Progenitor cell of endocrine pancreas (in vitro differentiated cells): ENCODE data around the gene NEXN. TPM values are rescaled to one million over a fixed set of nuclear protein-coding genes. Genes with fewer than 3 reads are reported as not detected.

ENCODE experiments used
- DNase-seq: peaks from one replicate; pipeline ENCODE4 v3.0.0; 2021; ENCODE audit warnings: low spot score; ENCODE audit not compliant: unreplicated experiment
- H3K27ac Mint-ChIP-seq: 2 replicates; pipeline ENCODE4 v1.8.0; 2021; ENCODE audit warnings: mild to moderate bottlenecking, moderate library complexity, mixed read lengths
- H3K27me3 Mint-ChIP-seq: 2 replicates; pipeline ENCODE4 v1.8.0; 2021; ENCODE audit warnings: mixed read lengths
- H3K36me3 Mint-ChIP-seq: 2 replicates; pipeline ENCODE4 v1.8.0; 2022; ENCODE audit warnings: mixed read lengths; ENCODE audit not compliant: insufficient read depth
- H3K4me1 Mint-ChIP-seq: 2 replicates; pipeline ENCODE4 v1.8.0; 2021; ENCODE audit warnings: low read depth, mixed read lengths
- H3K4me3 Mint-ChIP-seq: 2 replicates; pipeline ENCODE4 v1.8.0; 2021; ENCODE audit warnings: low read depth, mild to moderate bottlenecking, moderate library complexity, mixed read lengths
- H3K9me3 Mint-ChIP-seq: 2 replicates; pipeline ENCODE4 v1.8.0; 2021; ENCODE audit warnings: low read depth, mixed read lengths
- total RNA-seq: library from RNA; stranded (reverse); gene quantifications from 2 replicates; pipeline ENCODE4 v1.2.1, GENCODE V29; 2021
- TF ChIP-seq, protein P1 (sequence below): fragments of 200-600 bp; sonication (generic); IDR thresholded peaks from one replicate; pipeline ENCODE4 v1.5.0; 2021; ENCODE audit warnings: antibody characterized with exemption, mild to moderate bottlenecking; ENCODE audit not compliant: unreplicated experiment

NEXN gene
- total RNA-seq, 1 donor from 2014 or later = 6.5 TPM

DNA sequence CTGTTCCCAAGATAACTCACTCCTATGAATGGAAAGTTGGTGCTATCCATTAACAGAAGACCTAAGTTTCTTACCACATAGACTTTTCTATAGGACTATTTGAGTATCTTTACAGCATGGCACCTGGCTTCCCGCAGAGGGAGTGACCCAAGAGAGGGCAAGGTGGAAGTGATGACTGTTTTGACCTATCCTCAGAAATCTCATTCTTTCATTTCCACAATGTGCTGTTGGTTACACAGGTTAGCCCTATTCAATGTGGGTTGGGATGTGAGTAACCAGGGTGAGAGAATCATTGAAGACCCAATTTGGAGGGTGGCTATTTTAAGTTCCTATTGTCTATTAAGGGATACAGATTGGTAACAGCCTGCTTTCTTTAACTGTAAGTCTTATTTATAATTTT is 38.3 kb upstream of the NEXN start:
- Mint-ChIP-seq H3K4me1 (no peaks in the 10 kb centered on the region), H3K9me3 (peaks cover 16% of the 10 kb centered on the region), H3K4me3 (no peak overlapping the region), H3K27ac (no peak overlapping the region), H3K27me3 (no peaks in the 10 kb centered on the region), H3K36me3 (peaks cover 20% of the 10 kb centered on the region)
- TF ChIP-seq, protein P1, sequence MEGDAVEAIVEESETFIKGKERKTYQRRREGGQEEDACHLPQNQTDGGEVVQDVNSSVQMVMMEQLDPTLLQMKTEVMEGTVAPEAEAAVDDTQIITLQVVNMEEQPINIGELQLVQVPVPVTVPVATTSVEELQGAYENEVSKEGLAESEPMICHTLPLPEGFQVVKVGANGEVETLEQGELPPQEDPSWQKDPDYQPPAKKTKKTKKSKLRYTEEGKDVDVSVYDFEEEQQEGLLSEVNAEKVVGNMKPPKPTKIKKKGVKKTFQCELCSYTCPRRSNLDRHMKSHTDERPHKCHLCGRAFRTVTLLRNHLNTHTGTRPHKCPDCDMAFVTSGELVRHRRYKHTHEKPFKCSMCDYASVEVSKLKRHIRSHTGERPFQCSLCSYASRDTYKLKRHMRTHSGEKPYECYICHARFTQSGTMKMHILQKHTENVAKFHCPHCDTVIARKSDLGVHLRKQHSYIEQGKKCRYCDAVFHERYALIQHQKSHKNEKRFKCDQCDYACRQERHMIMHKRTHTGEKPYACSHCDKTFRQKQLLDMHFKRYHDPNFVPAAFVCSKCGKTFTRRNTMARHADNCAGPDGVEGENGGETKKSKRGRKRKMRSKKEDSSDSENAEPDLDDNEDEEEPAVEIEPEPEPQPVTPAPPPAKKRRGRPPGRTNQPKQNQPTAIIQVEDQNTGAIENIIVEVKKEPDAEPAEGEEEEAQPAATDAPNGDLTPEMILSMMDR = no peak
- DNase-seq = no peak

DNA sequence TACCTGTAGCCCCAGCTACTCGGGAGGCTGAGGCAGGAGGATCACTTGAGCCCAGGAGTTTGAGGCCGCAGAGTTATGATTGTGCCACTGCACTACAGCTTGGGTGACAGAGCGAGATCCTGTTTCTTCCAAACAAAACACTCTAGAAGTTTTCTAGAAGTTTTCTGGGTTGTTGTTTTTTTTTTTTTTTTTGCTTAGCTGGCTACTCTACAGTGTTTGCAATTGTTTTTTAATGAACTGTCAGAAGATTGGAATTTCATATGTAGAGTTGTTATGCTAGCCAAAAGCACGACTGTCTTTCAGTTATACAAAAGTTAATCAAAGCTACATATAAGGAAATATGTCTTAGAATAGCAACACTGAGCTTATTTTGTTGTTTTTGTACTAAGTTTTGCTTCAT is 30.9 kb upstream of the NEXN start:
- Mint-ChIP-seq H3K27ac (no peak overlapping the region), H3K4me3 (no peak overlapping the region), H3K9me3 (peaks cover 33% of the 10 kb centered on the region), H3K4me1 (no peaks in the 10 kb centered on the region), H3K27me3 (no peaks in the 10 kb centered on the region), H3K36me3 (peaks cover 47% of the 10 kb centered on the region)
- no peak for DNase-seq
- TF ChIP-seq, protein P1 = no peak

DNA sequence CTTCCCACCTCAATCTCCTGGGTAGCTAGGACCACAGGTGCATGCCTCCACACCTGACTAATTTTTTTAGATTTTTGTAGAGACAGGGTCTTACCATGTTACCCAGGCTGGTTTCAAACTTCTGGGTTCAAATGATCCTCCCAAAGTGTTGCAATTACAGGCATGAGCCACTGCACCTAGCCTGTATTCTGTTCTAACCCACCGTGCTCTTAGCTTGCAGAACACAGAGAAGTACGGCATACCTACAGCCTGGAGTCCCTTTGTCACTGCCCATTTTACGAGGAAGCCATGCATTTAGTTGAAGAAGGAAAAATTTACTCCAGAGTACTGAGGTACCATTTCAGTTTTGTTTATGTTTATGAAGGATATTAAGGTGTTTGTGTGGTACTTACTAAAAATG is 29.7 kb upstream of the NEXN start:
- peaks cover 30% of the 10 kb centered on the region for H3K9me3 Mint-ChIP-seq
- no peak overlapping the region for H3K27ac Mint-ChIP-seq
- no peak for DNase-seq
- H3K4me3 Mint-ChIP-seq = no peak overlapping the region
- H3K27me3 Mint-ChIP-seq = no peaks in the 10 kb centered on the region
- H3K36me3 Mint-ChIP-seq = peaks cover 43% of the 10 kb centered on the region
- H3K4me1 Mint-ChIP-seq = no peaks in the 10 kb centered on the region
- TF ChIP-seq, protein P1 = no peak

DNA sequence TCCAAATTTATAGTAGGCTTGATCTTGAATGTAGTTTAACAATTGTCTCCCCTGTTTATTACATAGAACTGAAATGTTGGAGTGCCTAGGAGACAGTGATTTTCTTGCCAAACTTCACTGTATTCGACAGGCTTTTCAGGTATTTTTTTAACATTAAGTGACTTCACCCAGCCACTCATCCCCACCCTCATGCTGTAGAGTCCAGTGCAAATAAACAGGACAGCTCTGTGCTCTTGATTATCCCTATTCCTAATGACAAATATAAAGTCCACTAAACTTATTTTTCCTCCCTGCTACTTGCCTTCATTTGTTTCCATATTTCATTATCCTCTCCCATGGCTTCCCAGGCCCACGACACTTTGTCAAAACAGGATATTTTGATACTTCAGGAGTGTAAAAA is 29.2 kb upstream of the NEXN start:
- no peak overlapping the region for H3K27ac Mint-ChIP-seq
- H3K4me3 Mint-ChIP-seq = no peak overlapping the region
- TF ChIP-seq, protein P1 = no peak
- peaks cover 26% of the 10 kb centered on the region for H3K9me3 Mint-ChIP-seq
- H3K36me3 Mint-ChIP-seq = peaks cover 38% of the 10 kb centered on the region
- no peaks in the 10 kb centered on the region for H3K4me1 Mint-ChIP-seq
- H3K27me3 Mint-ChIP-seq = no peaks in the 10 kb centered on the region
- DNase-seq = no peak

DNA sequence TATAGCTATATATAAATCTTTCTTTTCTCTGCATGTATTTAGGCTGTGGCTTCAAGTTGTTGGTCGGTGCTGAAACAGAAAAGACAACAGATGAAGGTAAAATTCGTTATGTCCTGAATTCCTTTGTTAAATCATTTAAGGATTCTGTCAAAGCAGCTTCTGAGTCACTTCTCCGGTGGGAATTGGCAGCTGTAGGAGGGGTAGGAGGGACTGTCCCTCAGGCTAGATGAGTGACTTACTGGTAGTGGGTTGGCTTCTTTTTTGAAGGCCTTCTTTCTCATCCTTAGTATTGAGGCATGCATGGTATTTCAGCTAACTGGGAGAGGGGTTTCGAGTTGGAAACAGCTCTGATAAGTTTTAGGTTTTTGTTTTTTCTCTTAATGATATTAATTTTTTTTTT is 22.1 kb upstream of the NEXN start:
- H3K27ac Mint-ChIP-seq = no peak overlapping the region
- H3K9me3 Mint-ChIP-seq = no peaks in the 10 kb centered on the region
- TF ChIP-seq, protein P1 = no peak
- DNase-seq = no peak
- H3K36me3 Mint-ChIP-seq = peaks cover 6% of the 10 kb centered on the region
- no peak overlapping the region for H3K4me3 Mint-ChIP-seq
- peaks cover 2% of the 10 kb centered on the region for H3K4me1 Mint-ChIP-seq
- no peaks in the 10 kb centered on the region for H3K27me3 Mint-ChIP-seq
